HG03565 (cell line): ENCODE data around the gene KCNC4.

Experiments
- ATAC-seq: cut with Tn5 transposase; IDR thresholded peaks from one replicate; pipeline ENCODE4 v1.9.1; 2021; ENCODE audit warnings: mild to moderate bottlenecking, moderate library complexity; ENCODE audit not compliant: unreplicated experiment

Gene KCNC4

GRCh38 chr1:110250749-110251148, 40.6 kb downstream of the KCNC4 start:
- no peak for ATAC-seq

GRCh38 chr1:110253213-110253612, 43.1 kb downstream of the KCNC4 start:
- no peak for ATAC-seq

- ATAC-seq = no peak
These were observed 44.7 kb downstream of the KCNC4 start for GRCh38 chr1:110254604-110255391.

- ATAC-seq = no peak
These were observed 45.3 kb downstream of the KCNC4 start for GRCh38 chr1:110255392-110255787.

- ATAC-seq = no peak
These were observed 48.6 kb downstream of the KCNC4 start for GRCh38 chr1:110258734-110259133.

- ATAC-seq = no peak
These were observed 49.7 kb downstream of the KCNC4 start for GRCh38 chr1:110259770-110260169.
